IMR-90 (cell line): ENCODE results near the gene DNAH17. TPM values are rescaled to one million over a fixed set of nuclear protein-coding genes. Genes with fewer than 3 reads are reported as not detected.

Experiments
- ATAC-seq: fragments of 200-7000 bp; cut with Tn5 transposase; 2 replicates; pipeline ENCODE4 v1.9.1; 2020; ENCODE audit warnings: low read depth, mild to moderate bottlenecking, moderate library complexity
- BruUV-seq: library from RNA; stranded (reverse); fragments of 400-500 nt; replicated peaks from 2 replicates; lab custom pipeline; 2021; lab: Mats Ljungman, UMichigan
- CTCF ChIA-PET: fragments of 300-600 bp; formaldehyde crosslinking; extraction: SDS; loops from one replicate; lab custom pipeline; 2021; ENCODE audit warnings: antibody characterized with exemption; lab: Yijun Ruan, JAX
- POLR2A ChIA-PET: fragments of 300-600 bp; sonication (Branson Sonifier 250); formaldehyde crosslinking; loops from one replicate; lab custom pipeline; 2022; ENCODE audit warnings: antibody characterized with exemption; ENCODE audit not compliant: unreplicated experiment; lab: Charles Lee
- DNase-seq: peaks from one replicate; pipeline ENCODE4 v3.0.0; 2013
- H2AFZ ChIP-seq: replicated peaks from 2 replicates; pipeline ENCODE3; 2013; ENCODE audit warnings: low read length, mild to moderate bottlenecking; ENCODE audit not compliant: poor library complexity
- H2AK5ac ChIP-seq: 2 replicates; pipeline ENCODE4 v1.6.1; 2013; ENCODE audit warnings: low read depth, low read length, inconsistent platforms
- H2AK9ac ChIP-seq: replicated peaks from 2 replicates; pipeline ENCODE3; 2013; ENCODE audit warnings: mild to moderate bottlenecking, low read depth, low read length, moderate library complexity; ENCODE audit not compliant: poor library complexity
- H2BK120ac ChIP-seq: 2 replicates; pipeline ENCODE4 v1.6.1; 2013; ENCODE audit warnings: low read depth, low read length, inconsistent platforms
- H2BK15ac ChIP-seq: 3 replicates; pipeline ENCODE4 v1.6.1; 2013; ENCODE audit warnings: low read depth, low read length, inconsistent platforms
- H2BK20ac ChIP-seq: 2 replicates; pipeline ENCODE4 v1.6.1; 2013; ENCODE audit warnings: low read depth, mild to moderate bottlenecking, inconsistent platforms, low read length, moderate library complexity
- H2BK5ac ChIP-seq: 2 replicates; pipeline ENCODE4 v1.6.1; 2013; ENCODE audit warnings: mild to moderate bottlenecking, low read depth, low read length, inconsistent platforms; ENCODE audit not compliant: poor library complexity, severe bottlenecking
- H3K14ac ChIP-seq: replicated peaks from 2 replicates; pipeline ENCODE4 v1.6.1; 2013; ENCODE audit warnings: low read depth, low read length, inconsistent platforms
- H3K18ac ChIP-seq: 2 replicates; pipeline ENCODE4 v1.6.1; 2013; ENCODE audit warnings: low read depth, low read length, control low read depth
- H3K23ac ChIP-seq: 2 replicates; pipeline ENCODE4 v1.6.1; 2013; ENCODE audit warnings: low read depth, low read length, inconsistent platforms
- H3K27ac ChIP-seq: 2 replicates; pipeline ENCODE4 v1.5.1; 2013; ENCODE audit warnings: mild to moderate bottlenecking, control low read depth, low read length; ENCODE audit not compliant: insufficient read depth
- H3K27me3 ChIP-seq: 2 replicates; pipeline ENCODE4 v1.6.1; 2013; ENCODE audit warnings: low read length; ENCODE audit not compliant: control insufficient read depth, insufficient read depth
- H3K36me3 ChIP-seq: 2 replicates; pipeline ENCODE4 v1.6.1; 2013; ENCODE audit warnings: low read length, mixed read lengths; ENCODE audit not compliant: control insufficient read depth, insufficient read depth
- H3K4ac ChIP-seq: 2 replicates; pipeline ENCODE4 v1.6.1; 2013; ENCODE audit warnings: low read depth, low read length, inconsistent platforms
- H3K4me1 ChIP-seq: 2 replicates; pipeline ENCODE4 v1.6.1; 2013; ENCODE audit warnings: low read length, mixed read lengths; ENCODE audit not compliant: control insufficient read depth, insufficient read depth
- H3K4me2 ChIP-seq: 2 replicates; pipeline ENCODE4 v1.6.1; 2013; ENCODE audit warnings: low read depth, mild to moderate bottlenecking, control low read depth, low read length, moderate library complexity
- H3K4me3 ChIP-seq: 2 replicates; pipeline ENCODE4 v1.5.1; 2013; ENCODE audit warnings: low read depth, mild to moderate bottlenecking, control low read depth, low read length, moderate library complexity; ENCODE audit not compliant: insufficient read depth
- H3K56ac ChIP-seq: 2 replicates; pipeline ENCODE4 v1.6.1; 2013; ENCODE audit warnings: low read length, inconsistent platforms; ENCODE audit not compliant: insufficient read depth; ENCODE audit errors: extremely low read depth
- H3K79me1 ChIP-seq, 2 experiments: 2 replicates each; pipeline ENCODE4 v1.6.1; 2013; ENCODE audit warnings: low read length in 2 of 2, inconsistent platforms in 1 of 2, low read depth in 1 of 2
- H3K9ac ChIP-seq: 2 replicates; pipeline ENCODE4 v1.6.1; 2013; ENCODE audit warnings: low read depth, low read length, control low read depth
- H3K9me1 ChIP-seq: 2 replicates; pipeline ENCODE4 v1.6.1; 2013; ENCODE audit warnings: low read length, inconsistent platforms; ENCODE audit not compliant: insufficient read depth
- H3K9me3 ChIP-seq: 2 replicates; pipeline ENCODE4 v1.6.1; 2013; ENCODE audit warnings: low read length; ENCODE audit not compliant: control insufficient read depth, insufficient read depth
- H4K20me1 ChIP-seq: 2 replicates; pipeline ENCODE4 v1.6.1; 2013; ENCODE audit warnings: low read length, inconsistent platforms; ENCODE audit not compliant: insufficient read depth
- H4K5ac ChIP-seq: 2 replicates; pipeline ENCODE4 v1.6.1; 2013; ENCODE audit warnings: mild to moderate bottlenecking, low read depth, low read length, control low read depth
- H4K8ac ChIP-seq, 2 experiments: 2 replicates each; pipeline ENCODE4 v1.6.1; 2013; ENCODE audit warnings: low read depth in 2 of 2, low read length in 2 of 2, control low read depth in 1 of 2, inconsistent platforms in 1 of 2
- H4K91ac ChIP-seq: 2 replicates; pipeline ENCODE4 v1.6.1; 2013; ENCODE audit warnings: low read depth, low read length, inconsistent platforms; ENCODE audit not compliant: insufficient read depth
- BHLHE40 ChIP-seq: fragments of 150-350 bp; IDR thresholded peaks from 2 replicates; pipeline ENCODE4 v1.6.1; 2016; ENCODE audit warnings: mild to moderate bottlenecking, low read depth, low read length
- CEBPB ChIP-seq: IDR thresholded peaks from 2 replicates; pipeline ENCODE4 v1.6.1; 2012; ENCODE audit warnings: low read depth, low read length, improper control_type of control experiment
- CHD1 ChIP-seq: IDR thresholded peaks from 2 replicates; pipeline ENCODE4 v1.6.1; 2012; ENCODE audit warnings: low read depth, low read length, improper control_type of control experiment
- CTCF ChIP-seq: conservative IDR thresholded peaks from 2 replicates; pipeline ENCODE4 v1.5.1; 2012; ENCODE audit warnings: mild to moderate bottlenecking, low read depth, low read length, improper control_type of control experiment
- ELK1 ChIP-seq: fragments of 150-350 bp; IDR thresholded peaks from 2 replicates; pipeline ENCODE4 v1.6.1; 2016; ENCODE audit warnings: low read depth, mild to moderate bottlenecking, low read length, moderate library complexity, borderline replicate concordance
- FOS ChIP-seq: fragments of 150-350 bp; IDR thresholded peaks from 2 replicates; pipeline ENCODE4 v1.6.1; 2016; ENCODE audit warnings: low read depth, low read length
- MAFK ChIP-seq: IDR thresholded peaks from 2 replicates; pipeline ENCODE4 v1.6.1; 2012; ENCODE audit warnings: low read depth, low read length, improper control_type of control experiment
- MAZ ChIP-seq: IDR thresholded peaks from 2 replicates; pipeline ENCODE4 v1.6.1; 2012; ENCODE audit warnings: low read depth, mild to moderate bottlenecking, low read length, improper control_type of control experiment, moderate library complexity, borderline replicate concordance
- MXI1 ChIP-seq: IDR thresholded peaks from 2 replicates; pipeline ENCODE4 v1.6.1; 2012; ENCODE audit warnings: low read depth, mild to moderate bottlenecking, low read length, moderate library complexity, borderline replicate concordance
- NFE2L2 ChIP-seq: fragments of 150-350 bp; IDR thresholded peaks from 2 replicates; pipeline ENCODE4 v1.6.1; 2016; ENCODE audit warnings: low read depth, mild to moderate bottlenecking, low read length
- POLR2A ChIP-seq: IDR thresholded peaks from 2 replicates; pipeline ENCODE4 v1.6.1; 2012; ENCODE audit warnings: mild to moderate bottlenecking, low read depth, low read length
- RAD21 ChIP-seq: IDR thresholded peaks from 2 replicates; pipeline ENCODE4 v1.6.1; 2012; ENCODE audit warnings: low read length, improper control_type of control experiment
- RCOR1 ChIP-seq: IDR thresholded peaks from 2 replicates; pipeline ENCODE4 v1.6.1; 2012; ENCODE audit warnings: mild to moderate bottlenecking, low read length, improper control_type of control experiment; ENCODE audit not compliant: insufficient replicate concordance
- RFX5 ChIP-seq: IDR thresholded peaks from 2 replicates; pipeline ENCODE4 v1.8.0; 2012; ENCODE audit warnings: low read depth, mild to moderate bottlenecking, low read length, moderate library complexity
- SMC3 ChIP-seq: fragments of 150-350 bp; IDR thresholded peaks from 2 replicates; pipeline ENCODE4 v1.6.1; 2016; ENCODE audit warnings: low read depth, mild to moderate bottlenecking, antibody characterized with exemption, low read length, moderate library complexity
- WGBS, 2 experiments: methylation state at CpG; one replicate each; pipeline versions ENCODE4 v1.1.5 to v1.1.7; 2013; ENCODE audit warnings: missing lambda C conversion rate in 2 of 2; ENCODE audit not compliant: insufficient read length in 1 of 2; ENCODE audit errors: extremely low coverage in 2 of 2; 5-methylcytosine and 5-hydroxymethylcytosine counted together
- dilution Hi-C: fragments of 300-500 bp; cut with HindIII; formaldehyde crosslinking; loops from one replicate; pipeline ENCODE4 v1.14.3; 2018; ENCODE audit warnings: low sequenced_read_pairs; ENCODE audit not compliant: unreplicated experiment
- in situ Hi-C: fragments of 300-500 bp; cut with MboI; formaldehyde crosslinking; loops from 3 replicates; pipeline ENCODE4 v1.14.3; 2019; ENCODE audit warnings: low sequenced_read_pairs, inconsistent platforms, mixed read lengths
- intact Hi-C: fragments of 100-400 bp; cut with micrococcal nuclease; formaldehyde crosslinking; loops from 2 replicates; pipeline ENCODE4 v1.10.0; 2022
- polyA plus RNA-seq, 3 experiments: library from polyadenylated mRNA; depleted of rRNA; stranded (reverse); fragments of >200 nt; gene quantifications; 2 replicates each; pipeline ENCODE4 v1.2.3, GENCODE V29; 2012; ENCODE audit warnings: low replicate concordance in 1 of 3
- total RNA-seq: library from RNA; depleted of rRNA; stranded (reverse); fragments of >200 nt; gene quantifications from 2 replicates; pipeline ENCODE4 v1.2.3, GENCODE V29; 2012
- TF ChIP-seq, protein P1 (sequence below): fragments of 150-350 bp; IDR thresholded peaks from 2 replicates; pipeline ENCODE4 v1.6.1; 2017; ENCODE audit warnings: mild to moderate bottlenecking, antibody characterized with exemption, low read length, low read depth

DNAH17 gene
- total and polyA plus RNA-seq, 2 of the 4 experiments (the other 2 are of a cell fraction), result not detected

GRCh38 chr17:78438694-78439325 is 138.4 kb downstream of the DNAH17 start:
- peaks cover 10% of the 10 kb centered on the region; the same call in 1 of the 2 replicates for H3K4me1 ChIP-seq
- H4K20me1 ChIP-seq, result no peaks in the 10 kb centered on the region
- no peak overlapping the region for H4K8ac ChIP-seq
- 85% methylated on average over 6 of the region's 16 CpGs; no CpG with 5 or more reads in 1 of the 2 experiments for whole genome bisulfite sequencing, 2 experiments
- H3K4me3 ChIP-seq, result no peak overlapping the region
- H3K14ac ChIP-seq, result no peak overlapping the region
- no peak overlapping the region for H4K5ac ChIP-seq
- no peak overlapping the region for H2AK9ac ChIP-seq
- no peak overlapping the region for H2BK20ac ChIP-seq
- no peak overlapping the region for H3K4me2 ChIP-seq
- H2AFZ ChIP-seq, result no peak overlapping the region
- no peaks in the 10 kb centered on the region for H3K9me1 ChIP-seq
- CTCF ChIA-PET, result no interaction called here
- H2BK15ac ChIP-seq, result no peak overlapping the region
- no peaks in the 10 kb centered on the region for H3K36me3 ChIP-seq
- ATAC-seq, result no peak
- no peak overlapping the region for H3K56ac ChIP-seq
- no peak overlapping the region for H3K23ac ChIP-seq
- H3K9me3 ChIP-seq, result no peaks in the 10 kb centered on the region
- no peak overlapping the region for H2BK5ac ChIP-seq
- H3K79me1 ChIP-seq, result no peaks in the 10 kb centered on the region
- no peak overlapping the region for H3K18ac ChIP-seq
- BruUV-seq, result no TSS peak
- POLR2A ChIA-PET, result no interaction called here
- intact Hi-C loops (no loop called here), in situ Hi-C loops (no loop called here), dilution Hi-C loops (no loop called here)
- H2AK5ac ChIP-seq, result no peak overlapping the region
- no peak overlapping the region for H3K9ac ChIP-seq
- DNase-seq, result no peak
- H4K91ac ChIP-seq, result no peak overlapping the region
- H3K27me3 ChIP-seq, result no peaks in the 10 kb centered on the region
- H3K27ac ChIP-seq, result no peak overlapping the region
- no peak overlapping the region for H2BK120ac ChIP-seq
- TF ChIP-seq NFE2L2 (no peak), MXI1 (no peak), CHD1 (no peak), POLR2A (no peak), RAD21 (no peak), CEBPB (no peak), SMC3 (no peak), ELK1 (no peak), BHLHE40 (no peak), RFX5 (no peak), MAZ (no peak), FOS (no peak), MAFK (no peak), CTCF (no peak), RCOR1 (no peak)
- TF ChIP-seq, protein P1, sequence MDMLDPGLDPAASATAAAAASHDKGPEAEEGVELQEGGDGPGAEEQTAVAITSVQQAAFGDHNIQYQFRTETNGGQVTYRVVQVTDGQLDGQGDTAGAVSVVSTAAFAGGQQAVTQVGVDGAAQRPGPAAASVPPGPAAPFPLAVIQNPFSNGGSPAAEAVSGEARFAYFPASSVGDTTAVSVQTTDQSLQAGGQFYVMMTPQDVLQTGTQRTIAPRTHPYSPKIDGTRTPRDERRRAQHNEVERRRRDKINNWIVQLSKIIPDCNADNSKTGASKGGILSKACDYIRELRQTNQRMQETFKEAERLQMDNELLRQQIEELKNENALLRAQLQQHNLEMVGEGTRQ, result no peak
- H3K4ac ChIP-seq, result no peak overlapping the region
